Neuronal stem cell (in vitro differentiated cells): ENCODE measurements around the gene PNPLA7.

Experiments used
- DNase-seq: peaks from one replicate; pipeline ENCODE4 v3.0.0-alpha.2; 2013; ENCODE audit warnings: low spot score
- H2AFZ ChIP-seq: one replicate; pipeline ENCODE4 v1.6.1; 2013; ENCODE audit warnings: mild to moderate bottlenecking, low read length, inconsistent platforms
- H2AK5ac ChIP-seq: 2 replicates; pipeline ENCODE4 v1.6.1; 2013; ENCODE audit warnings: low read depth, mild to moderate bottlenecking, inconsistent platforms, low read length, moderate library complexity, mixed read lengths
- H2BK120ac ChIP-seq: 2 replicates; pipeline ENCODE4 v1.6.1; 2013; ENCODE audit warnings: low read depth, mild to moderate bottlenecking, inconsistent platforms, low read length, moderate library complexity, mixed read lengths
- H2BK12ac ChIP-seq: one replicate; pipeline ENCODE4 v1.6.1; 2013; ENCODE audit warnings: low read length, inconsistent platforms
- H2BK15ac ChIP-seq: 2 replicates; pipeline ENCODE4 v1.6.1; 2013; ENCODE audit warnings: mild to moderate bottlenecking, low read length, inconsistent platforms, mixed read lengths
- H2BK5ac ChIP-seq: one replicate; pipeline ENCODE4 v1.6.1; 2013; ENCODE audit warnings: inconsistent platforms, mild to moderate bottlenecking, low read length, moderate library complexity
- H3K14ac ChIP-seq: one replicate; pipeline ENCODE4 v1.6.1; 2013; ENCODE audit warnings: low read length, inconsistent platforms
- H3K18ac ChIP-seq: 2 replicates; pipeline ENCODE4 v1.6.1; 2013; ENCODE audit warnings: low read length, inconsistent platforms
- H3K23ac ChIP-seq: 2 replicates; pipeline ENCODE4 v1.6.1; 2013; ENCODE audit warnings: low read depth, mild to moderate bottlenecking, mixed read lengths, low read length, inconsistent platforms; ENCODE audit not compliant: poor library complexity
- H3K27ac ChIP-seq: replicated peaks from 3 replicates; pipeline ENCODE4 v1.5.1; 2013; ENCODE audit warnings: low read length, inconsistent platforms
- H3K27me3 ChIP-seq, 3 experiments: 2 replicates each; pipeline ENCODE4 v1.6.1; 2013; ENCODE audit warnings: low read length in 3 of 3, mild to moderate bottlenecking in 2 of 3, inconsistent platforms in 1 of 3, low read depth in 1 of 3, mixed read lengths in 1 of 3, moderate library complexity in 1 of 3; ENCODE audit not compliant: control insufficient read depth in 3 of 3, insufficient read depth in 3 of 3
- H3K36me3 ChIP-seq, 2 donors: replicated peaks in 1 of 2; 2 replicates each; pipeline ENCODE4 v1.6.1; 2013; ENCODE audit warnings: low read length in 2 of 2; ENCODE audit not compliant: control insufficient read depth in 2 of 2, insufficient read depth in 2 of 2
- H3K4ac ChIP-seq: 2 replicates; pipeline ENCODE4 v1.6.1; 2013; ENCODE audit warnings: inconsistent platforms, mild to moderate bottlenecking, low read length, moderate library complexity
- H3K4me1 ChIP-seq, 2 donors: 1 replicate in 1 of 2; 2 replicates in 1 of 2; pipeline ENCODE4 v1.6.1; 2013; ENCODE audit warnings: low read length in 2 of 2, low read depth in 1 of 2; ENCODE audit not compliant: control insufficient read depth in 2 of 2, insufficient read depth in 1 of 2
- H3K4me2 ChIP-seq: one replicate; pipeline ENCODE4 v1.6.1; 2013; ENCODE audit warnings: mild to moderate bottlenecking, low read length, inconsistent platforms; ENCODE audit not compliant: insufficient read depth, poor library complexity, severe bottlenecking
- H3K4me3 ChIP-seq, 2 donors: 2 replicates each; pipeline ENCODE4 v1.5.1; 2013; ENCODE audit warnings: low read length in 2 of 2, mild to moderate bottlenecking in 2 of 2, inconsistent platforms in 1 of 2, moderate library complexity in 1 of 2
- H3K79me1 ChIP-seq: one replicate; pipeline ENCODE4 v1.6.1; 2013; ENCODE audit warnings: low read depth, mild to moderate bottlenecking, inconsistent platforms, low read length, moderate library complexity
- H3K9ac ChIP-seq: one replicate; pipeline ENCODE4 v1.6.1; 2013; ENCODE audit warnings: mild to moderate bottlenecking, low read depth, low read length, inconsistent platforms; ENCODE audit not compliant: poor library complexity
- H3K9me3 ChIP-seq, 2 donors: replicated peaks in 1 of 2; 2 replicates each; pipeline versions ENCODE3 to v1.6.1; 2013; ENCODE audit warnings: low read length in 2 of 2, mild to moderate bottlenecking in 2 of 2, inconsistent platforms in 1 of 2, low read depth in 1 of 2, mixed read lengths in 1 of 2, moderate library complexity in 1 of 2; ENCODE audit not compliant: control insufficient read depth in 2 of 2, insufficient read depth in 1 of 2
- H4K8ac ChIP-seq: one replicate; pipeline ENCODE4 v1.6.1; 2013; ENCODE audit warnings: low read depth, mild to moderate bottlenecking, inconsistent platforms, low read length, moderate library complexity
- H4K91ac ChIP-seq: one replicate; pipeline ENCODE4 v1.6.1; 2013; ENCODE audit warnings: low read length, low read depth, mild to moderate bottlenecking, inconsistent platforms; ENCODE audit not compliant: poor library complexity
- WGBS, 2 donors: extraction: QIAGEN DNeasy Blood & Tissue Kit; methylation state at CpG; one replicate each; pipeline ENCODE4 v1.1.7; 2013; ENCODE audit warnings: missing lambda C conversion rate in 2 of 2, mixed read lengths in 1 of 2; ENCODE audit not compliant: insufficient read length in 2 of 2, insufficient replicate concordance in 1 of 2; ENCODE audit errors: extremely low coverage in 2 of 2; 5-methylcytosine and 5-hydroxymethylcytosine counted together

The PNPLA7 gene

GRCh38 chr9:137445275-137445807 is 104.9 kb downstream of the PNPLA7 start:
- H4K91ac ChIP-seq = no peak overlapping the region
- no peak overlapping the region for H3K27ac ChIP-seq
- no peak overlapping the region for H2BK12ac ChIP-seq
- H3K18ac ChIP-seq = peak overlapping the region; percentile 84
- DNase-seq = peak; percentile 77
- no peak overlapping the region for H3K4me2 ChIP-seq
- H2BK120ac ChIP-seq = no peak overlapping the region
- no peak overlapping the region for H4K8ac ChIP-seq
- peaks cover 0 to 6% (median 4%) of the 10 kb centered on the region in 3 experiments for H3K27me3 ChIP-seq
- no peak overlapping the region for H3K4me3 ChIP-seq
- H3K9ac ChIP-seq = peak overlapping the region; percentile 50
- H2AK5ac ChIP-seq = peak overlapping the region; percentile 4
- H3K36me3 ChIP-seq = peaks cover 9 to 17% of the 10 kb centered on the region in 2 donors
- H2BK15ac ChIP-seq = peak overlapping the region; percentile 60
- no peak overlapping the region for H3K4ac ChIP-seq
- H3K79me1 ChIP-seq = no peaks in the 10 kb centered on the region
- peak overlapping the region; percentile 58 for H3K14ac ChIP-seq
- no peak overlapping the region for H2BK5ac ChIP-seq
- H3K9me3 ChIP-seq = no peaks in the 10 kb centered on the region
- peak overlapping the region; percentile 48 for H3K23ac ChIP-seq
- H3K4me1 ChIP-seq = peaks cover 2 to 8% of the 10 kb centered on the region in 2 donors
- WGBS, 2 donors = no CpG with 5 or more reads among the region's 14 CpGs
- H2AFZ ChIP-seq = peak overlapping the region; percentile 57

- Histone ChIP-seq H2BK120ac (no peak overlapping the region), H3K14ac (no peak overlapping the region), H3K9ac (no peak overlapping the region), H3K9me3 (no peaks in the 10 kb centered on the region), H3K18ac (no peak overlapping the region), H3K4me3 (peak overlapping the region in 1 of 2 donors; percentile 48), H4K8ac (no peak overlapping the region), H2AK5ac (no peak overlapping the region), H3K4ac (no peak overlapping the region), H2BK12ac (no peak overlapping the region), H2BK15ac (no peak overlapping the region), H3K23ac (no peak overlapping the region), H3K27ac (no peak overlapping the region), H2AFZ (no peak overlapping the region), H3K27me3 (peaks cover 0 to 6% (median 4%) of the 10 kb centered on the region in 3 experiments), H2BK5ac (no peak overlapping the region), H3K36me3 (peaks cover 4 to 7% of the 10 kb centered on the region in 2 donors), H3K4me1 (peaks cover 2 to 8% of the 10 kb centered on the region in 2 donors), H3K79me1 (no peaks in the 10 kb centered on the region), H3K4me2 (no peak overlapping the region), H4K91ac (no peak overlapping the region)
- WGBS, 2 donors = no CpG with 5 or more reads among the region's 14 CpGs
- DNase-seq = no peak
Observed at GRCh38 chr9:137444106-137444790, 106.0 kb downstream of the PNPLA7 start.

GRCh38 chr9:137441935-137442321 is 108.3 kb downstream of the PNPLA7 start:
- H3K27ac ChIP-seq = no peak overlapping the region
- no peak overlapping the region for H2AK5ac ChIP-seq
- WGBS, 2 donors = no CpG with 5 or more reads among the region's 7 CpGs
- no peak overlapping the region for H2BK5ac ChIP-seq
- H2BK120ac ChIP-seq = no peak overlapping the region
- H3K4me3 ChIP-seq = peak overlapping the region in 1 of 2 donors; percentile 7
- H2BK15ac ChIP-seq = no peak overlapping the region
- peaks cover 2 to 8% of the 10 kb centered on the region in 2 donors for H3K4me1 ChIP-seq
- no peak overlapping the region for H3K9ac ChIP-seq
- no peak overlapping the region for H3K18ac ChIP-seq
- no peak overlapping the region for H4K8ac ChIP-seq
- H3K23ac ChIP-seq = no peak overlapping the region
- H3K36me3 ChIP-seq = peaks cover 0 to under 1% of the 10 kb centered on the region in 2 donors
- DNase-seq = no peak
- H4K91ac ChIP-seq = no peak overlapping the region
- H3K79me1 ChIP-seq = no peaks in the 10 kb centered on the region
- no peak overlapping the region for H3K4me2 ChIP-seq
- no peak overlapping the region for H3K4ac ChIP-seq
- H3K9me3 ChIP-seq = no peaks in the 10 kb centered on the region
- H2BK12ac ChIP-seq = no peak overlapping the region
- H3K27me3 ChIP-seq = peaks cover 0 to 9% (median 4%) of the 10 kb centered on the region in 3 experiments
- H3K14ac ChIP-seq = no peak overlapping the region
- peak overlapping the region; percentile 86 for H2AFZ ChIP-seq

DNA sequence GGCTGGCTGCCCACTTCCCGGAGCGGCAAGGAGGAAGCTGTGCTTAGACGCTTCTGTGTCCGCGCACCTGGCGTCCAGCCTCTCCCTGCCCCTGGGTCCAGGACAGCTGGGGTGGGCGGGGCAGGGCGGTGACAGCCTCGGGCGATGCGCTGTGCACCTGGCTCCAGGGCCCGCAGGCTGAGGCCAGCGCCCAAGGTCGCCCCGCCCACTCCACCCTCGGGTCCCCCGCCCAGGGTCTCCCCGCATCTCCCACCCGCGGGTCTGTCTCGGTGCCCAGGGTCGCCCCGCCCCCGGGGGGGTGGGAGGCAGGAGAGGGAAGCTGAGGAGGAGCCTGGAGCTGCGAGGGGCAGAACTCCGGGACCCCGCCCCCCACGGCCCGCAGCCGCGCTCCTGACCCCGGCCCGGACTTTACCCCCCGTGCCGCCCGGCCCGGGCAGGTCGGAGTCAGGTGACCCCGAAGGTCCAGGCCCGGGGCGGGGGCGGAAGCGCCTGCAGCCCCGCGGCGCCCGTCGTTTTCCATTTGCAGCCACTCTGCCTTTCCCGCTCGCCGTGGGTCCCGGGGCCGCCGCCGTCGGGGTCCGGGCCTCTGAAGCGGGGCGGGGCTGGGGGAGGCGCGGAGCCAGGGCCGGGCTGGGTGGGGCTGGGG is 108.8 kb downstream of the PNPLA7 start, which contains the start of gene ENTPD8:
Gene ENTPD8 (minus strand): TSS at position 69 of the 646 bp plus-strand sequence. CDS start 3,072 bp downstream, outside the sequence.
- Histone ChIP-seq H3K9ac (no peak within 1 kb of the TSS), H4K91ac (no peak within 1 kb of the TSS), H2BK120ac (no peak within 1 kb of the TSS), H3K79me1 (no peaks in the 10 kb centered on the region), H3K4me3 (peak within 1 kb of the TSS; percentile 24 to 68), H4K8ac (no peak within 1 kb of the TSS), H2AFZ (peak within 1 kb of the TSS; percentile 86), H3K23ac (no peak within 1 kb of the TSS), H3K9me3 (no peaks in the 10 kb centered on the region), H2BK5ac (peak within 1 kb of the TSS; percentile 24), H2BK12ac (no peak within 1 kb of the TSS), H2AK5ac (no peak within 1 kb of the TSS), H3K4me2 (peak within 1 kb of the TSS; percentile 86), H3K27me3 (peaks cover 0 to 11% (median 4%) of the 10 kb centered on the region in 3 experiments), H3K4ac (no peak within 1 kb of the TSS), H3K14ac (no peak within 1 kb of the TSS), H2BK15ac (no peak within 1 kb of the TSS), H3K36me3 (no peaks in the 10 kb centered on the region), H3K27ac (no peak within 1 kb of the TSS), H3K18ac (no peak within 1 kb of the TSS), H3K4me1 (peaks cover 2 to 6% of the 10 kb centered on the region in 2 donors)
- no CpG with 5 or more reads among the region's 62 CpGs for WGBS, 2 donors
- DNase-seq = no peak
